VCaP (cell line): ENCODE results near the gene RUNX1.

Experiments used
- H3K27ac ChIP-seq: fragments of 450-650 bp; 2 replicates; pipeline ENCODE4 v1.5.1; 2017
- CTCF ChIP-seq: fragments of 450-650 bp; conservative IDR thresholded peaks from 2 replicates; pipeline ENCODE4 v1.5.1; 2017; ENCODE audit warnings: mild to moderate bottlenecking, moderate library complexity

RUNX1 gene

DNA sequence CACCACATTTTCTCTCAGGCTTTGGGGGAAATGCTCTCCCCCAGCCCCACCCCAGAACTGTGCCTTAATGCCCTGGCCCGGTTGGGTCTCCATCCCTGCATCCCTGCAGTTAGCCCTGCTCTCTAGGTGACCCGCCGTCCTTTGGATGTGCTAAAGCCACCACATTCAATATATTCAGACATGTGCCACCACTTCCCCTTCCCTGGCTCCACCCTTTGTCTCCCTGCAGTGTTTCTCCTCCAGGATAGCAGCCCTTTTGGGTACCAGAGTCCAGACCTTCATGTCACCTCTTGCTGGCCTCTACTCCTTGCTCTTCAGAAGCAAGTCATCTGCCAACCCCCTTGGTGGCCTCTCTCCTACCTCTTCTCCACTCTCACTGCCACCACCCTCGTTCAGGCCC, 41.8 kb downstream of the RUNX1 start:
- TF ChIP-seq CTCF, result no peak
- no peak overlapping the region for H3K27ac ChIP-seq

DNA sequence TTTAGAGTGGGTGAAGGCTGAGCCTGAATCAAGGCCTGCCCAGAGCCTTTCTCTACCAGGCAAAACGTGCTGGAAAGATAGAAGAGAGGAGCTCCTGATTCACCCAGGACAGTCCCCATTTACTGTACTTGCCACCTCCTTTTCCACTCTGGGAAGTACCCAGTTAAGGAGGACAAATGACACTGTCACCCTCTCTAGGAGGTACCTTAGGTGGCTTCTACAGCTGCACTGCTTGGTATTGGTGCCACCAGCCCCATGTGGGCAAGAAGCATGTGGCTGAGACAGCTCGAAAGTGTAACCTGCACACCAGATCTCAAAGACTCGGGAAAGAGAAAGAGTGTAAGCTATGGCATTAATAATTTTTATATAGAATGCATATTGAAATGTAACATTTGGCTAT, 42.3 kb downstream of the RUNX1 start:
- H3K27ac ChIP-seq, result no peak overlapping the region
- no peak for TF ChIP-seq CTCF

GRCh38 chr21:35006248-35006647, 42.9 kb downstream of the RUNX1 start:
- H3K27ac ChIP-seq, result no peak overlapping the region

DNA sequence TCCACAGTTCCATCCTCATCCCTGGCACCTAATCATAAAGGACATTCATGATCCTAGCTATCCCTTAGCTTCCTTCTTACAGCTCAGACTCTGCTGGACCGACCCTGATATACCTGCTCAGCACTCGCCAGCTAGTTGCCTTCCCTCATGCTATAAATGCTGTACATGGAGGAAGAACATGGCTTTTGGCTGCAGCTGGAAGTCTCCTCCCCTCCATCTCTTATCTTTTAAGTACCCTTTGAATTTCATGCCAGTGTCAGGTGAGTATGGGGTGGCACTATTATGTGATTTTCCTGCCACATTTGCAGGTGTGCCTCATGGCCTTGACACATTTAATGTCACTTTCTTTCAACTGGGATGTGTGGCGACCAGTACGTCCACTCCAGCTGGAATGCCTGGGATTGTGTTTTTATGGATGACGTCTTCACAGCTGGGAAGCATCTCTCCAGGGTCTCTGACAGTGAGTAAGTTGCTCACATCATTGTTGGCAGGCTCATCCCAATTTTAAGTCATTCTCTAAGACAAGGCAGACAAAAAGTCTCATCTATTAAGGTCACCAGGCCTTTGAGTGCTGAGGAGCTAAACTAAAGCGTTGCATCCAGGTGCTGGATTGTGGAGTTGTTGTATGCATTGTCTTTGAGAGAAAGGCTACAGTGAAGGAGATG, 43.4 kb downstream of the RUNX1 start:
- H3K27ac ChIP-seq, result no peak overlapping the region
- TF ChIP-seq CTCF, result no peak

More at GRCh38 chr21:35006248-35006647, 42.9 kb downstream of the RUNX1 start:
- TF ChIP-seq CTCF, result no peak

GRCh38 chr21:35005077-35005476, 44.0 kb downstream of the RUNX1 start:
- H3K27ac ChIP-seq, result no peak overlapping the region
- no peak for TF ChIP-seq CTCF

DNA sequence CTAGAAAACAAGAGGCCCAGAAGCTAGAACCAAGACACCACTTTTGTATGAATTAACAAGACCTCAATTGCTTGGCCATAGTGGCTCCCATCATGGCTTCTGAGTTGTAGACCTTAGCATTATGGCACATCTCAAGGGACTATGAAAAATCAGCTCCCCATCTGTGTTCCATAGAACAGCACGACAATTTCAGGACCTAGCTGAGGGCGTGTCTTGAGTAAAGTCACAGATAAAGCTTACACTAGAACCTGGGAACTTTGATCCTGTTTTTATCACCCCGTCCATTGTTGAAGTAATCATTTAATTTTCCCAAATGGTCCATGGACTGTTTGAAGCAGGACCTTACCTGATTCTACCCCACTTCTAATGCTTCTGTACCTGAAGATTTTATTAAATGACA, 44.8 kb downstream of the RUNX1 start:
- TF ChIP-seq CTCF, result no peak
- H3K27ac ChIP-seq, result no peak overlapping the region

- TF ChIP-seq CTCF, result no peak
Measured at GRCh38 chr21:35002879-35003722, 46.0 kb downstream of the RUNX1 start.

More at GRCh38 chr21:35002879-35003722, 46.0 kb downstream of the RUNX1 start:
- no peak overlapping the region; the same call in 1 of the 2 replicates for H3K27ac ChIP-seq
